Thyroid gland (tissue), 4 donors: ENCODE data around the gene VWA3A.

Source experiments
- POLR2A ChIP-seq, 2 donors: fragments of 450-650 bp; IDR thresholded peaks; one replicate each; pipeline ENCODE4 v1.6.1; 2017; ENCODE audit warnings: antibody characterized with exemption in 2 of 2, mild to moderate bottlenecking in 2 of 2, moderate library complexity in 1 of 2
- TF ChIP-seq, protein P1 (sequence below), 6 experiments: fragments of 200-600 bp in 3 of 6; fragments of 450-650 bp in 3 of 6; sonication (generic) in 3 of 6; IDR thresholded peaks; one replicate each; pipeline ENCODE4 v1.5.1; 2016 to 2019; ENCODE audit warnings: antibody characterized with exemption in 6 of 6, mild to moderate bottlenecking in 2 of 6, inconsistent platforms in 1 of 6, moderate library complexity in 1 of 6

- TF ChIP-seq POLR2A (IDR thresholded peaks at IDR 0.05): no peak
- TF ChIP-seq, protein P1, sequence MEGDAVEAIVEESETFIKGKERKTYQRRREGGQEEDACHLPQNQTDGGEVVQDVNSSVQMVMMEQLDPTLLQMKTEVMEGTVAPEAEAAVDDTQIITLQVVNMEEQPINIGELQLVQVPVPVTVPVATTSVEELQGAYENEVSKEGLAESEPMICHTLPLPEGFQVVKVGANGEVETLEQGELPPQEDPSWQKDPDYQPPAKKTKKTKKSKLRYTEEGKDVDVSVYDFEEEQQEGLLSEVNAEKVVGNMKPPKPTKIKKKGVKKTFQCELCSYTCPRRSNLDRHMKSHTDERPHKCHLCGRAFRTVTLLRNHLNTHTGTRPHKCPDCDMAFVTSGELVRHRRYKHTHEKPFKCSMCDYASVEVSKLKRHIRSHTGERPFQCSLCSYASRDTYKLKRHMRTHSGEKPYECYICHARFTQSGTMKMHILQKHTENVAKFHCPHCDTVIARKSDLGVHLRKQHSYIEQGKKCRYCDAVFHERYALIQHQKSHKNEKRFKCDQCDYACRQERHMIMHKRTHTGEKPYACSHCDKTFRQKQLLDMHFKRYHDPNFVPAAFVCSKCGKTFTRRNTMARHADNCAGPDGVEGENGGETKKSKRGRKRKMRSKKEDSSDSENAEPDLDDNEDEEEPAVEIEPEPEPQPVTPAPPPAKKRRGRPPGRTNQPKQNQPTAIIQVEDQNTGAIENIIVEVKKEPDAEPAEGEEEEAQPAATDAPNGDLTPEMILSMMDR (IDR thresholded peaks at IDR 0.05): no peak
These were observed 89.1 kb downstream of the VWA3A start for GRCh38 chr16:22181426-22181825.
